ENCODE measurements around the gene C17orf113. TPM values are rescaled to one million over a fixed set of nuclear protein-coding genes. Genes with fewer than 3 reads are reported as not detected.

Gene C17orf113
- total and polyA plus RNA-seq, 2 of the 4 experiments (the other 2 are of a cell fraction) = under 0.01 to 0.03 TPM

- peak; percentile 70 for TF ChIP-seq CTCF (conservative IDR thresholded peaks at IDR 0.05; ENCODE audit: low read depth, low read length)
- peak; percentile 55 for TF ChIP-seq SMC3 (IDR thresholded peaks at IDR 0.05; ENCODE audit: low read depth, low read length)
- TF ChIP-seq RAD21 (IDR thresholded peaks at IDR 0.05; ENCODE audit: low read length) = peak; percentile 46
- TF ChIP-seq MXI1 (IDR thresholded peaks at IDR 0.05; ENCODE audit: borderline replicate concordance, low read depth, low read length) = no peak
- no peak for TF ChIP-seq RCOR1 (IDR thresholded peaks at IDR 0.05; ENCODE audit: insufficient replicate concordance, low read length)
- no peak for TF ChIP-seq POLR2A (IDR thresholded peaks at IDR 0.05; ENCODE audit: low read depth, low read length)
- Histone ChIP-seq H4K8ac (ENCODE audit: low read depth in 2 of 2, low read length in 2 of 2) (no peak overlapping the region), H3K27ac (ENCODE audit: insufficient read depth, low read length) (no peak overlapping the region), H2BK15ac (ENCODE audit: low read depth, low read length) (no peak overlapping the region), H3K27me3 (ENCODE audit: control insufficient read depth, insufficient read depth, low read length) (peaks cover 58% of the 10 kb centered on the region), H3K79me1 (ENCODE audit: low read depth in 1 of 2, low read length in 2 of 2) (no peaks in the 10 kb centered on the region), H4K5ac (ENCODE audit: low read depth, low read length) (no peak overlapping the region), H3K18ac (ENCODE audit: low read depth, low read length) (no peak overlapping the region), H3K4me1 (ENCODE audit: control insufficient read depth, insufficient read depth, low read length) (no peaks in the 10 kb centered on the region), H2AFZ (replicated peaks; ENCODE audit: low read length, poor library complexity) (peak overlapping the region; percentile 9), H3K4ac (ENCODE audit: low read depth, low read length) (no peak overlapping the region), H2AK5ac (ENCODE audit: low read depth, low read length) (no peak overlapping the region), H3K4me2 (ENCODE audit: low read depth, low read length) (no peak overlapping the region), H3K9ac (ENCODE audit: low read depth, low read length) (no peak overlapping the region), H4K91ac (ENCODE audit: insufficient read depth, low read depth, low read length) (no peak overlapping the region), H3K23ac (ENCODE audit: low read depth, low read length) (no peak overlapping the region), H3K9me1 (ENCODE audit: insufficient read depth, low read length) (no peaks in the 10 kb centered on the region), H3K14ac (replicated peaks; ENCODE audit: low read depth, low read length) (no peak overlapping the region), H2BK5ac (ENCODE audit: low read depth, low read length, poor library complexity, severe bottlenecking) (no peak overlapping the region), H4K20me1 (ENCODE audit: insufficient read depth, low read length) (no peaks in the 10 kb centered on the region; the same call in 1 of the 2 replicates), H2BK20ac (ENCODE audit: low read depth, low read length) (no peak overlapping the region), H2AK9ac (replicated peaks; ENCODE audit: low read depth, low read length, poor library complexity) (peak overlapping the region; percentile 40), H3K56ac (ENCODE audit: extremely low read depth, insufficient read depth, low read length) (no peak overlapping the region), H3K9me3 (ENCODE audit: control insufficient read depth, insufficient read depth, low read length) (no peaks in the 10 kb centered on the region), H3K4me3 (ENCODE audit: insufficient read depth, low read depth, low read length) (no peak overlapping the region), H3K36me3 (ENCODE audit: control insufficient read depth, insufficient read depth, low read length) (no peaks in the 10 kb centered on the region), H2BK120ac (ENCODE audit: low read depth, low read length) (no peak overlapping the region)
- CTCF ChIA-PET = interaction anchor here (0.7 to 1.3 kb wide), 2 partner anchors 9 to 54 kb away, joined by 3 read pairs; partner anchors contain the start of gene KAT2A
- intact Hi-C loops (cut with micrococcal nuclease) (loop anchor here (1.0 kb wide), 1 partner anchor 34 kb away; no protein-coding TSS in a partner anchor), dilution Hi-C loops (cut with HindIII; ENCODE audit: low sequenced_read_pairs, unreplicated experiment) (no loop called here), in situ Hi-C loops (cut with MboI; ENCODE audit: low sequenced_read_pairs) (no loop called here)
- POLR2A ChIA-PET (ENCODE audit: unreplicated experiment) = no interaction called here
- BruUV-seq (replicated peaks) = no TSS peak
- 30% methylated on average over 4 of the region's 12 CpGs; no CpG with 5 or more reads in 1 of the 2 experiments for WGBS, 2 experiments (ENCODE audit: extremely low coverage in 2 of 2, insufficient read length in 1 of 2)
- DNase-seq (peak; percentile 23), ATAC-seq (ENCODE audit: low read depth) (peak; percentile 88)
Measured at GRCh38 chr17:42067371-42068091, 17.1 kb upstream of the C17orf113 start.

All from IMR-90 (cell line).